HG03432 (cell line): ENCODE results near the gene OR51A7.
"Not testable (repeated sequence)": the region's sequence is repeated elsewhere in the genome, so short reads cannot be mapped to it uniquely, and the experiment has no call there.

Experiments used
- ATAC-seq: cut with Tn5 transposase; IDR thresholded peaks from one replicate; pipeline ENCODE4 v1.9.1; 2021; ENCODE audit warnings: mild to moderate bottlenecking, moderate library complexity; ENCODE audit not compliant: unreplicated experiment

OR51A7 gene

DNA sequence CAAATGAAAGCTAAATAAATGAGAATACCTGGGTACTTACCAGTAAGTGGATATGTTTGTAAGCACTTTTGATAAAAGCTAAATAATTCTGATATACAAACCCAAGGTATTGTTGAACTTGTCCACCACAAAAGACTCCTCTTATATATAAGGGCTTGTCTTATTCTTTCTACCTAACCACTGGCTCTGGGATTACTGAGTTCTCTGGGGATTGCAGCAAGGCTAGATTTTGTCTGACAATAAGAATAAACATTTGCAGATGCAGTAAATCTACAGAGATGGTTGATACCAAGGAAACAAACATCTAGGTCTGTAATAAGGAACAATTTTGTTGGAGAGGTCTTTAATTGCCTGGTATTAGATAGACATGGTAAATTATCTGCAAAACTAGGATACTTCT lies 43.9 kb downstream of the OR51A7 start, which contains the start of gene OR51A4:
OR51A4 (minus strand) TSS at position 101 of the 400 bp plus-strand sequence. CDS start 505 bp downstream, outside the sequence.
- ATAC-seq, result no peak

DNA sequence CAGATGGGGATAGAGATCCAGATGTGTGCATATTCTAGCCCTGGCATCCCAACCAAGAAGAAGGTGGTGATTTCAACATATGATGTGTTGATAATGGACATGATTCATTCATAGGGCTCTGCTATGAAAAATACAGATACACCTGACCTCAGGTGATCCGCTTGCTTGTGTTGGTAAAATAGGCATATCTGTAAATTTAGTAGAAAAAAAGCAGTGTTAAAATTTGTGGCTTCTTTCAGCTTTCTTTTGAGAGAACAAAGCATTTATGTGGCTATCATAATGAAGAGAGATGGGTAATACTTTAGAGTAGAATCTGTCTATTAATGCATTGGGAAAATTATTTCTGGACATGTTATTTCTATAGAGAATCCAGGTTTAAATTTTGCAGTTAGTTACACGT lies 52.0 kb downstream of the OR51A7 start, which contains the start of gene OR51A2:
OR51A2 (minus strand) TSS at position 101 of the 400 bp plus-strand sequence; CDS start at position 101, 0 bp downstream.
- not testable (repeated sequence) for ATAC-seq

GRCh38 chr11:4957396-4957795 lies 53.8 kb downstream of the OR51A7 start:
- ATAC-seq, result no peak
